ENCODE results near the gene SAMD5. TPM values are rescaled to one million over a fixed set of nuclear protein-coding genes. Genes with fewer than 3 reads are reported as not detected.

Gene SAMD5
- total and polyA plus RNA-seq, 2 donors from 2014 or later = 9.2 to 11.1 TPM

DNA sequence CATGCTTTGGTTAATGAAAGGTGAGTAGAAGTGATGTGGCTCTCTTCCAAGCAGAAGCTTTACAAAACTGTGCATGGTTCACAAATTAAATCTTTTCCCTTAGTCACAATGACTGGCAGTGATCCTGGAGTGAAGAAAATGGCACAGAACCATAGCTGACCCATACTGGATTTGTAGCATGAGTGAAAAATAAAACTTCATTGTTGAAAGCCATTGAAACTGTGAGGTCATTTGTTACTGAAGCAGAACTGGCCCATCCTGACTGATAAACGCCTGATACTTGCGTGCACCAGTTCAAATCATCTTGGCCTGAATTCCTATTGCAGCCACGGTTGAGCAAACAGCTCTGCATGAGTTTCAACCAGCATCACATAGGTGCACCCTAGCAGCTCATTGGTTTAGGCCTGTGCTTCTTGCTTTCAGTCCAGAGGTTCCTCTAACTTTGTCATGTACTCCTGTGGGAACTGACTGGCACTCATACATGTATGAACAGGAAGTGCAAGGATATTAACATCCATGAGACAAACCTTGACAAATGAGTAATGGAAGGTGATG, 40.5 kb downstream of the SAMD5 start:
- H3K4me1 ChIP-seq (ENCODE audit: control insufficient read depth in 2 of 3, insufficient read depth in 2 of 3, low read depth in 1 of 3, low read length in 3 of 3) = peaks cover 0 to 4% (median 0%) of the 10 kb centered on the region in 3 donors
- intact Hi-C loops (cut with DNase I) = no loop called here

GRCh38 chr6:147549531-147549930, 41.0 kb downstream of the SAMD5 start:
- no peak for DNase-seq
- Histone ChIP-seq H3K9me3 (ENCODE audit: control insufficient read depth in 2 of 3, insufficient read depth in 1 of 3, low read length in 3 of 3) (no peaks in the 10 kb centered on the region), H3K4me3 (ENCODE audit: low read length in 3 of 3) (no peak overlapping the region), H3K9ac (ENCODE audit: low read length in 3 of 3) (no peak overlapping the region), H3K27me3 (ENCODE audit: control insufficient read depth, insufficient read depth, low read length) (no peaks in the 10 kb centered on the region), H3K27ac (ENCODE audit: low read depth in 2 of 2, low read length in 2 of 2) (no peak overlapping the region), H3K4me1 (ENCODE audit: control insufficient read depth in 2 of 3, insufficient read depth in 2 of 3, low read depth in 1 of 3, low read length in 3 of 3) (peaks cover 0 to 4% (median 0%) of the 10 kb centered on the region in 3 donors), H3K36me3 (ENCODE audit: control insufficient read depth in 2 of 3, insufficient read depth in 3 of 3, low read length in 3 of 3) (no peaks in the 10 kb centered on the region)
- intact Hi-C loops (cut with DNase I) = no loop called here
- TF ChIP-seq CTCF (IDR thresholded peaks at IDR 0.05; ENCODE audit: borderline replicate concordance, extremely low read depth, insufficient read depth) = no peak
- FAIRE-seq = no peak

More for the DNA sequence above, 40.5 kb downstream of the SAMD5 start:
- FAIRE-seq (no peak), DNase-seq (no peak)
- H3K4me3 ChIP-seq (ENCODE audit: low read length in 3 of 3) = no peak overlapping the region
- H3K27me3 ChIP-seq (ENCODE audit: control insufficient read depth, insufficient read depth, low read length) = no peaks in the 10 kb centered on the region
- H3K36me3 ChIP-seq (ENCODE audit: control insufficient read depth in 2 of 3, insufficient read depth in 3 of 3, low read length in 3 of 3) = no peaks in the 10 kb centered on the region
- no peak overlapping the region for H3K9ac ChIP-seq (ENCODE audit: low read length in 3 of 3)
- no peak for TF ChIP-seq CTCF (IDR thresholded peaks at IDR 0.05; ENCODE audit: borderline replicate concordance, extremely low read depth, insufficient read depth)
- H3K9me3 ChIP-seq (ENCODE audit: control insufficient read depth in 2 of 3, insufficient read depth in 1 of 3, low read length in 3 of 3) = no peaks in the 10 kb centered on the region
- no peak overlapping the region for H3K27ac ChIP-seq (ENCODE audit: low read depth in 2 of 2, low read length in 2 of 2)

DNA sequence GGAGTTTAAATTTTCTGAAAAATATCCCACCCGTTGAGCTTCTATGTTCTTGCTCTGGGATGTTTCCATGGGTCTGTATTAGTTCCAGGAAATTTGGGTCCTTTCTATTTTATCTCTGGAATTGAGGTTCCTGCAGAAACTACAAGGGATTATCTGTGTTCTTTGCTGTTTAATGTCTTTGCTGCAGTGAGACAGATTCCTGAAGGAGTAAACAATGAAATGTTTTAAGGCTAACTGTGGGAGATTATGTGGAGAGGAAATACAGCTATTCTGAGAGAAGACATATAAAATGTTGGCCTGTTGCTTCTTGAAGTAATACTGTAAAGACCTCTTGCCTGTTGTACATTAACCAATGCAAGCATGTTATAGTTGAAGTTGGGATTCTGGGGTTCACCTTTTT, 43.5 kb downstream of the SAMD5 start:
- no peak overlapping the region for H3K9ac ChIP-seq (ENCODE audit: low read length in 3 of 3)
- intact Hi-C loops (cut with DNase I) = no loop called here
- TF ChIP-seq CTCF (IDR thresholded peaks at IDR 0.05; ENCODE audit: borderline replicate concordance, extremely low read depth, insufficient read depth) = no peak
- H3K9me3 ChIP-seq (ENCODE audit: control insufficient read depth in 2 of 3, insufficient read depth in 1 of 3, low read length in 3 of 3) = no peaks in the 10 kb centered on the region
- H3K27ac ChIP-seq (ENCODE audit: low read depth in 2 of 2, low read length in 2 of 2) = no peak overlapping the region
- H3K27me3 ChIP-seq (ENCODE audit: control insufficient read depth, insufficient read depth, low read length) = no peaks in the 10 kb centered on the region
- H3K4me1 ChIP-seq (ENCODE audit: control insufficient read depth in 2 of 3, insufficient read depth in 2 of 3, low read depth in 1 of 3, low read length in 3 of 3) = peaks cover 0 to 2% (median 0%) of the 10 kb centered on the region in 3 donors
- H3K4me3 ChIP-seq (ENCODE audit: low read length in 3 of 3) = no peak overlapping the region
- H3K36me3 ChIP-seq (ENCODE audit: control insufficient read depth in 2 of 3, insufficient read depth in 3 of 3, low read length in 3 of 3) = no peaks in the 10 kb centered on the region
- DNase-seq (no peak), FAIRE-seq (no peak)

DNA sequence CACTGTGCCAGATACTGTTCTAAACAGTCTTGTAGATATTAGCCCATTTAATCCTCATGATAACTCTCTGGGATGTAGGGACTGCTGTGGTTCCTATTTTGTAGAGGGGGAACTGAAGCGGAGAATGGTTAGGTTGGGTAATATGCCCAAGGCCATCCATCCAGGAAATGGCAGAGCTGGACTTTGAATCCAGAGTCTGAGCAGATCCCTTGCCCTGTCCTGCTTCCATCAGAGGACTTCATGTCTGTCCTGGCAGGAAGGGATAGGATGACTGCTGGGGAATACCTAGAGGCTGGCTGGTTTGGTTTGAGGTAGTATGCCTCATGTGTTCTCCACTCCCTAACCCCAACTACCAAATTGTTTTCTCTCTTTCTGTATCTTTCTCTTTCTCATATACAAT, 44.6 kb downstream of the SAMD5 start:
- intact Hi-C loops (cut with DNase I) = no loop called here
- TF ChIP-seq CTCF (IDR thresholded peaks at IDR 0.05; ENCODE audit: borderline replicate concordance, extremely low read depth, insufficient read depth) = no peak
- no peak overlapping the region for H3K27ac ChIP-seq (ENCODE audit: low read depth in 2 of 2, low read length in 2 of 2)
- DNase-seq (no peak), FAIRE-seq (no peak)
- no peaks in the 10 kb centered on the region for H3K27me3 ChIP-seq (ENCODE audit: control insufficient read depth, insufficient read depth, low read length)
- H3K9ac ChIP-seq (ENCODE audit: low read length in 3 of 3) = no peak overlapping the region
- H3K4me3 ChIP-seq (ENCODE audit: low read length in 3 of 3) = no peak overlapping the region
- H3K36me3 ChIP-seq (ENCODE audit: control insufficient read depth in 2 of 3, insufficient read depth in 3 of 3, low read length in 3 of 3) = no peaks in the 10 kb centered on the region
- H3K4me1 ChIP-seq (ENCODE audit: control insufficient read depth in 2 of 3, insufficient read depth in 2 of 3, low read depth in 1 of 3, low read length in 3 of 3) = peaks cover 0 to 2% (median under 1%) of the 10 kb centered on the region in 3 donors
- H3K9me3 ChIP-seq (ENCODE audit: control insufficient read depth in 2 of 3, insufficient read depth in 1 of 3, low read length in 3 of 3) = no peaks in the 10 kb centered on the region

All from kidney (tissue), 14 donors.